ENCODE data around the gene AGAP2. TPM values are rescaled to one million over a fixed set of nuclear protein-coding genes. Genes with fewer than 3 reads are reported as not detected.
A peak's percentile ranks its signal among the peaks of the same experiment; 100 is the strongest.

The AGAP2 gene
- total and polyA plus RNA-seq, 12 donors: 0.50 to 8.1 (median 2.1) TPM

DNA sequence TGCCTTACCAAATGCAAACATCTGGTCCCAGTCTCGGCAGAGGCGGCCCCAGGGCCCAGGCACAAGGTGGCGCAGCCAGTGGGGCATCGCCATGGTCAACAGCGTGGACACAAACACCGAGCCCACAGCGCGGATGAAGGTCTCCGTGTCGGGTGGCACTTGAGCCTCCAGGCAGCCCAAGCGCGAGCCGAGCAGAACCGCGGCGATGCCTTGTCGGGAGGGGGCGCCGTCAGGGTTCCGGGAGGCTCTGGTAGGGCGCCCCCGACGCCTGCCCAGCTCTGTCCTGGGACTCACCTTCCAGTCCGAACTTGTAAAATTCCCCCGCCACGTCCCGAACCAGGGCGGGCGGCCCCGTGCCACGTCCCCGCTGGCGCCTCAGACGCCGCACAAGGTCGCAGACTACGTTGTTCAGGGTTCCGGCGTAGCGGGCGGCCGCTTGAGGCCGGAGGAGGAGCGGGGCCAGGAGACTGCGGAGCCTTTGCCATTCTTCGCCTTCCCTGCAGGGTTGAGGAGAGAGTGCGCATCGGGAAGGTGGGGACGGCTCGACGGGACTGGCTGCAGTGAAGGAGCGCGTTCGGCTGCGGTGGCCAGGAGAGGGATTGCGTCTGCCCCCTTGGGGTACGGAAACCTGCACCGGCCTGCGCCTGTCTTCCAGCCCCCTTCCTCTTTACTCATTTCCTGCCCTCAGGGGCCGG lies 26.6 kb upstream of the AGAP2 start:
- TF ChIP-seq POLR2A (IDR thresholded peaks at IDR 0.05) (no peak), CTCF (IDR thresholded peaks at IDR 0.05) (peak in 4 of 6 experiments; percentile 6 to 18 (median 12))
- intact Hi-C loops (cut with DNase I): no loop called here
- 1 to 2% (median 1%) methylated on average over 22 to 60 of the region's 60 CpGs; no CpG with 5 or more reads in 1 of the 4 donors for WGBS, 4 donors
- no peaks in the 10 kb centered on the region for H3K36me3 ChIP-seq (replicated peaks in 1 of 2)
- peak overlapping the region in 1 of 4 donors; percentile 58 for H3K4me3 ChIP-seq
- peak overlapping the region in 1 of 5 donors; percentile 43 for H3K27ac ChIP-seq
- peaks cover 24 to 27% of the 10 kb centered on the region in 2 donors for H3K4me1 ChIP-seq (replicated peaks in 1 of 2)
- no peaks in the 10 kb centered on the region for H3K27me3 ChIP-seq
- peak in 6 of 7 donors; percentile 52 to 64 (median 56) for DNase-seq
- H3K9me3 ChIP-seq (replicated peaks in 1 of 3): no peaks in the 10 kb centered on the region

DNA sequence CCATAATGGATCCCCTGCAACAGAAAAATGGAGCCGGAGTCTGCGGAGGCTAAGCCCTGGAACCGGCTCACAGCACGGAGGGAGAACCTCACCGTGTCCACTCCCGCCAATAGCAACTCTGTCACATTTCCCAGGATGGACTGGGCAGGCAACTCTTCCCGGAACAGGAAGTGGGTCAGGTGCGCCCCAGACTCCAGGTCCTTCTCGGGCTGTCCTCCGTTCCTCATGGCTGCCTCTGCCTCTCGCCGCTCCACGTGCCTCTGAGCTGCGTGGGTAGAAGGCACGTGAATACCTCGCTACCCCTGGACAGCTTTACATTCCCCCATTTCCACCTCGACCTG lies 26.1 kb upstream of the AGAP2 start:
- no peak for TF ChIP-seq CTCF (IDR thresholded peaks at IDR 0.05)
- no peak for TF ChIP-seq POLR2A (IDR thresholded peaks at IDR 0.05)
- Histone ChIP-seq H3K4me1 (replicated peaks in 1 of 2) (peaks cover 24 to 27% of the 10 kb centered on the region in 2 donors), H3K9me3 (replicated peaks in 1 of 3) (no peaks in the 10 kb centered on the region), H3K36me3 (replicated peaks in 1 of 2) (no peaks in the 10 kb centered on the region), H3K4me3 (peak overlapping the region in 1 of 4 donors; percentile 58), H3K27me3 (no peaks in the 10 kb centered on the region), H3K27ac (peak overlapping the region in 1 of 5 donors; percentile 43)
- intact Hi-C loops (cut with DNase I): no loop called here
- DNase-seq: peak in 2 of 7 donors; percentile 34 to 43
- WGBS, 4 donors: 15 to 34% (median 21%) methylated on average over 7 to 17 of the region's 17 CpGs

DNA sequence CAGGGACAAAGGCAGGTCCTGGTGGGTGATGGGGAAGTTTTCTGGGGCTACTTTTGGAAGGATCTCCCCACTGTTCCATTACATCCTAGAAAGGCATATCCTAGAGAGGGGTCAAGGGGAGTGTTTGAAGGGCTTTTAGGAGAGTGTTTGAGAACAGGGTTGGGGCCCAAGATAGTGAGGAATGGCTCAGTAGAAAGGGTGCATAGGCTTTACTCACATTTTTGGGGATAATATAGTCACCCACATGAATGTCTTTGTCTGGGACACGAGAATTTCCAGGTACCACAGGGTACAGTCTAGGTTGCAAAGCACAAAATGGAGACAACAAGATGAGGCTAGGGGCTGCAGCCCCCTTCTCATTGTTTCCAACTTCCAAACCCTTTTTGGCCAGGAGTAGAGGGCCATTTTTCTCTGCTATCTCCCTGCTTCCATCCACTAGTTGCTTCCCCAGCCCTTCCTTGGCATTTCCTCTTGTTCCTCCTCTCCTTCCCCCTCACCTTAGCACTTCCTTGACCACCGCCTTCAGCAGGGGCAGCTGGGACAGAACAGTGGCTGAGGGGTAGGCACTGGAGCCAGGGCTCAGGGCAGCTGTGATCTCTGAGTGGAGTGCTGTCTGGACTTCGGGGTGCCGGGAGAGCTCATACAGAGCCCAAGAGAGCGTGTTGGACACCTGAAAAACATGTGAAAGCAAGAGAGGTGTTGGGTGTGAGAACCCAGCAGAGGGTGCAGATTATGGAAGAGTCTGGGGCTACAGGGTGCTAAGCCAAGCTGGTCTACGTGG lies 25.5 kb upstream of the AGAP2 start:
- no peak overlapping the region for H3K4me3 ChIP-seq
- DNase-seq: no peak
- H3K27ac ChIP-seq: no peak overlapping the region
- TF ChIP-seq POLR2A (IDR thresholded peaks at IDR 0.05) (no peak), CTCF (IDR thresholded peaks at IDR 0.05) (no peak)
- 78 to 88% (median 83%) methylated on average over 6 of the region's 6 CpGs for WGBS, 4 donors
- H3K36me3 ChIP-seq (replicated peaks in 1 of 2): peaks cover 0 to 2% of the 10 kb centered on the region in 2 donors
- peaks cover 24 to 27% of the 10 kb centered on the region in 2 donors for H3K4me1 ChIP-seq (replicated peaks in 1 of 2)
- intact Hi-C loops (cut with DNase I): no loop called here
- H3K9me3 ChIP-seq (replicated peaks in 1 of 3): no peaks in the 10 kb centered on the region
- no peaks in the 10 kb centered on the region for H3K27me3 ChIP-seq

DNA sequence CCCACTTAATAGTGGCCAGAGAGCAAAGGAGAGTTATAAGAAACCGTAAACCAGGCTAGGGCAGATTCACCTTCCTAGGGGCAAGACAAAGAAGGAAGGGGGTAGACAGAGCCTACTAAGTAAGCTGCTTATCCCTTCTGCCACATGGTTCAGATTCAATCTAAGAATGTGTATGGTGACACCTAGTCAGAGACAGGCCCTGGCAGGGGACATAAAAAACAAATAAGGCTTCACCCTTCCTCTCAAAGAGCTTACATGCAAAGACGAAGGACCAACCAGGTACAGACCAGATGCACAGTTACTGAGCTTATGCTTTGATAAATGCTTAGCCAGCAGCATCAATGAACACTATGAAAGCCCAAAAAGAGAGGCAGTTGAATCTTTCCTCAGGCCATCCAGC lies 23.9 kb upstream of the AGAP2 start:
- peaks cover 24 to 27% of the 10 kb centered on the region in 2 donors for H3K4me1 ChIP-seq (replicated peaks in 1 of 2)
- no peaks in the 10 kb centered on the region for H3K27me3 ChIP-seq
- 91 to 98% (median 95%) methylated on average over 2 of the region's 2 CpGs for WGBS, 4 donors
- H3K36me3 ChIP-seq (replicated peaks in 1 of 2): peaks cover 0 to 18% of the 10 kb centered on the region in 2 donors
- H3K4me3 ChIP-seq: no peak overlapping the region
- no peak for TF ChIP-seq CTCF (IDR thresholded peaks at IDR 0.05)
- no peak for TF ChIP-seq POLR2A (IDR thresholded peaks at IDR 0.05)
- no peak for DNase-seq
- H3K27ac ChIP-seq: no peak overlapping the region
- H3K9me3 ChIP-seq (replicated peaks in 1 of 3): no peaks in the 10 kb centered on the region
- intact Hi-C loops (cut with DNase I): no loop called here
